ENCODE measurements around the gene SPN.

Gene SPN

GRCh38 chr16:29673501-29673900 is 10.5 kb downstream of the SPN start:
- peaks cover 36% of the 10 kb centered on the region for H3K79me2 ChIP-seq (ENCODE audit: insufficient read depth, low read length)
- TF ChIP-seq CTCF (IDR thresholded peaks at IDR 0.05; ENCODE audit: borderline replicate concordance, extremely low read depth, low read length, poor library complexity, severe bottlenecking) = no peak
- no peak for TF ChIP-seq EZH2 (IDR thresholded peaks at IDR 0.05; ENCODE audit: borderline replicate concordance, low read depth, low read length, severe bottlenecking)
- no peak for ATAC-seq (ENCODE audit: insufficient read depth, low read depth)
- H3K36me3 ChIP-seq (ENCODE audit: insufficient read depth, low read length) = peaks cover 14% of the 10 kb centered on the region
- no peak overlapping the region for H3K4me2 ChIP-seq (ENCODE audit: insufficient read depth, low read length)
- no peak overlapping the region for H3K4me3 ChIP-seq (ENCODE audit: low read depth in 1 of 2, low read length in 2 of 2)
- no peak overlapping the region for H3K9ac ChIP-seq (ENCODE audit: low read depth, low read length)
- 0 out of 2 replicates have a peak overlapping the region, but pooled peaks have one; percentile 18 for H3K27ac ChIP-seq (ENCODE audit: low read length)
- H3K27me3 ChIP-seq (ENCODE audit: insufficient read depth, low read length, poor library complexity) = no peaks in the 10 kb centered on the region
- H4K20me1 ChIP-seq (ENCODE audit: insufficient read depth, low read length) = peaks cover 8% of the 10 kb centered on the region; the same call in 1 of the 2 replicates
- no peak overlapping the region for H2AFZ ChIP-seq (ENCODE audit: low read depth, low read length)
- no peaks in the 10 kb centered on the region for H3K9me3 ChIP-seq (ENCODE audit: insufficient read depth, low read length, severe bottlenecking)
- H3K4me1 ChIP-seq (ENCODE audit: insufficient read depth, low read length) = peaks cover 5% of the 10 kb centered on the region
- DNase-seq = no peak

- Histone ChIP-seq H3K27me3 (ENCODE audit: insufficient read depth, low read length, poor library complexity) (no peaks in the 10 kb centered on the region), H3K36me3 (ENCODE audit: insufficient read depth, low read length) (peaks cover 10% of the 10 kb centered on the region), H3K9ac (ENCODE audit: low read depth, low read length) (no peak overlapping the region), H3K4me2 (ENCODE audit: insufficient read depth, low read length) (no peak overlapping the region), H3K4me3 (ENCODE audit: low read depth in 1 of 2, low read length in 2 of 2) (no peak overlapping the region), H3K9me3 (ENCODE audit: insufficient read depth, low read length, severe bottlenecking) (no peaks in the 10 kb centered on the region), H3K79me2 (ENCODE audit: insufficient read depth, low read length) (peaks cover 32% of the 10 kb centered on the region), H2AFZ (ENCODE audit: low read depth, low read length) (no peak overlapping the region), H3K4me1 (ENCODE audit: insufficient read depth, low read length) (peaks cover 10% of the 10 kb centered on the region), H3K27ac (ENCODE audit: low read length) (peak overlapping the region; percentile 51; the same call in 1 of the 2 replicates), H4K20me1 (ENCODE audit: insufficient read depth, low read length) (peaks cover 5% of the 10 kb centered on the region; the same call in 1 of the 2 replicates)
- no peak for DNase-seq
- TF ChIP-seq EZH2 (IDR thresholded peaks at IDR 0.05; ENCODE audit: borderline replicate concordance, low read depth, low read length, severe bottlenecking) (no peak), CTCF (IDR thresholded peaks at IDR 0.05; ENCODE audit: borderline replicate concordance, extremely low read depth, low read length, poor library complexity, severe bottlenecking) (no peak)
- ATAC-seq (ENCODE audit: insufficient read depth, low read depth) = no peak
Measured at GRCh38 chr16:29674188-29674587, 11.1 kb downstream of the SPN start.

- Histone ChIP-seq H3K9ac (ENCODE audit: low read depth, low read length) (no peak overlapping the region), H3K4me3 (ENCODE audit: low read depth in 1 of 2, low read length in 2 of 2) (no peak overlapping the region), H3K79me2 (ENCODE audit: insufficient read depth, low read length) (peaks cover 23% of the 10 kb centered on the region), H3K36me3 (ENCODE audit: insufficient read depth, low read length) (peaks cover 6% of the 10 kb centered on the region; the same call in 1 of the 2 replicates), H2AFZ (ENCODE audit: low read depth, low read length) (no peak overlapping the region), H3K27ac (ENCODE audit: low read length) (peak overlapping the region; percentile 22; the same call in 1 of the 2 replicates), H4K20me1 (ENCODE audit: insufficient read depth, low read length) (0 out of 2 replicates have a peak, but pooled peaks cover 5% of the 10 kb centered on the region), H3K27me3 (ENCODE audit: insufficient read depth, low read length, poor library complexity) (no peaks in the 10 kb centered on the region), H3K4me1 (ENCODE audit: insufficient read depth, low read length) (peaks cover 27% of the 10 kb centered on the region), H3K4me2 (ENCODE audit: insufficient read depth, low read length) (no peak overlapping the region), H3K9me3 (ENCODE audit: insufficient read depth, low read length, severe bottlenecking) (no peaks in the 10 kb centered on the region)
- ATAC-seq (ENCODE audit: insufficient read depth, low read depth) (peak; percentile 60), DNase-seq (peak; percentile 42)
- no peak for TF ChIP-seq EZH2 (IDR thresholded peaks at IDR 0.05; ENCODE audit: borderline replicate concordance, low read depth, low read length, severe bottlenecking)
- TF ChIP-seq CTCF (IDR thresholded peaks at IDR 0.05; ENCODE audit: borderline replicate concordance, extremely low read depth, low read length, poor library complexity, severe bottlenecking) = no peak
Measured at GRCh38 chr16:29675811-29676643, 13.0 kb downstream of the SPN start.

All from DND-41 (cell line).